GM19324 (cell line): ENCODE data around the gene ELFN2.

Source experiments
- ATAC-seq: cut with Tn5 transposase; IDR thresholded peaks from one replicate; pipeline ENCODE4 v1.9.1; 2021; ENCODE audit warnings: mild to moderate bottlenecking, moderate library complexity; ENCODE audit not compliant: unreplicated experiment, low FRiP score

The ELFN2 gene

GRCh38 chr22:37391702-37392101 is 35.6 kb downstream of the ELFN2 start:
- no peak for ATAC-seq

GRCh38 chr22:37390075-37390474 is 37.2 kb downstream of the ELFN2 start:
- ATAC-seq: no peak

GRCh38 chr22:37388538-37388937 is 38.7 kb downstream of the ELFN2 start:
- ATAC-seq: no peak

GRCh38 chr22:37387793-37388192 is 39.5 kb downstream of the ELFN2 start:
- ATAC-seq: no peak

- no peak for ATAC-seq
Measured at GRCh38 chr22:37386441-37386840, 40.8 kb downstream of the ELFN2 start.

- no peak for ATAC-seq
Measured at GRCh38 chr22:37384691-37385090, 42.6 kb downstream of the ELFN2 start.

GRCh38 chr22:37383341-37383740 is 43.9 kb downstream of the ELFN2 start:
- no peak for ATAC-seq

- ATAC-seq: no peak
Measured at GRCh38 chr22:37381489-37381888, 45.8 kb downstream of the ELFN2 start.

GRCh38 chr22:37379722-37380121 is 47.6 kb downstream of the ELFN2 start:
- ATAC-seq: no peak

GRCh38 chr22:37379085-37379484 is 48.2 kb downstream of the ELFN2 start:
- ATAC-seq: no peak

- no peak for ATAC-seq
Measured at GRCh38 chr22:37378642-37379058, 48.6 kb downstream of the ELFN2 start.

- no peak for ATAC-seq
Measured at GRCh38 chr22:37377927-37378326, 49.4 kb downstream of the ELFN2 start.

- ATAC-seq: no peak
Measured at GRCh38 chr22:37377138-37377537, 50.1 kb downstream of the ELFN2 start.

- no peak for ATAC-seq
Measured at GRCh38 chr22:37376643-37377042, 50.6 kb downstream of the ELFN2 start.

- ATAC-seq: no peak
Measured at GRCh38 chr22:37375801-37376200, 51.5 kb downstream of the ELFN2 start.

GRCh38 chr22:37374571-37374970 is 52.7 kb downstream of the ELFN2 start:
- ATAC-seq: no peak

- no peak for ATAC-seq
Measured at GRCh38 chr22:37373451-37373850, 53.8 kb downstream of the ELFN2 start.

GRCh38 chr22:37371911-37372310 is 55.4 kb downstream of the ELFN2 start:
- ATAC-seq: no peak

GRCh38 chr22:37371491-37371890 is 55.8 kb downstream of the ELFN2 start:
- ATAC-seq: no peak

- ATAC-seq: no peak
Measured at GRCh38 chr22:37370306-37370979, 56.8 kb downstream of the ELFN2 start.

GRCh38 chr22:37369483-37369882 is 57.8 kb downstream of the ELFN2 start:
- ATAC-seq: no peak

GRCh38 chr22:37368058-37368457 is 59.2 kb downstream of the ELFN2 start:
- no peak for ATAC-seq

GRCh38 chr22:37366601-37367000 is 60.7 kb downstream of the ELFN2 start:
- no peak for ATAC-seq
